Pancreas (tissue), 10 donors: ENCODE results near the gene INPP5E. TPM values are rescaled to one million over a fixed set of nuclear protein-coding genes. Genes with fewer than 3 reads are reported as not detected.

ENCODE experiments used
- ATAC-seq, 4 donors: fragments of 200-7000 bp; cut with Tn5 transposase; one replicate each; pipeline versions ENCODE4 v1.8.0 to v1.9.1; 2020; ENCODE audit warnings: mild to moderate bottlenecking in 4 of 4, moderate library complexity in 4 of 4
- DNase-seq, 6 donors: peaks; one replicate each; pipeline ENCODE4 v3.0.0-alpha.2; 2020
- FAIRE-seq: peaks from 2 replicates; lab custom pipeline; 2012; peaks lifted over from hg19 to GRCh38; lab: Jason Lieb, UNC
- H3K27ac ChIP-seq, 4 donors: fragments of 200-600 bp; sonication (generic); 1 replicate in 3 of 4; 2 replicates in 1 of 4; pipeline versions ENCODE4 v1.5.0 to v1.8.0; 2020
- H3K27me3 ChIP-seq, 4 donors: fragments of 200-600 bp; one replicate each; pipeline ENCODE4 v1.8.0; 2021
- H3K36me3 ChIP-seq, 3 donors: fragments of 200-600 bp; sonication (generic) in 1 of 3; one replicate each; pipeline versions ENCODE4 v1.5.0 to v1.8.0; 2020 to 2021
- H3K4me1 ChIP-seq, 3 donors: fragments of 200-600 bp; one replicate each; pipeline ENCODE4 v1.8.0; 2021
- H3K4me3 ChIP-seq, 4 donors: fragments of 200-600 bp; sonication (generic) in 2 of 4; one replicate each; pipeline versions ENCODE4 v1.5.0 to v1.8.0; 2020 to 2021
- H3K9me3 ChIP-seq, 4 donors: fragments of 200-600 bp; one replicate each; pipeline ENCODE4 v1.8.0; 2021
- CTCF ChIP-seq, 4 donors: fragments of 200-600 bp; sonication (generic) in 3 of 4; IDR thresholded peaks; one replicate each; pipeline versions ENCODE4 v1.5.0 to v1.8.0; 2021; ENCODE audit warnings: antibody characterized with exemption in 4 of 4
- WGBS, 2 donors: extraction: QIAGEN DNeasy Blood & Tissue Kit; methylation state at CpG; one replicate each; pipeline ENCODE4 v1.1.7; 2013; 5-methylcytosine and 5-hydroxymethylcytosine counted together
- intact Hi-C, 3 donors: fragments of 100-400 bp; cut with DNase I; formaldehyde crosslinking; loops; one replicate each; pipeline versions ENCODE4 v1.11.1 to v1.14.2; 2022
- polyA plus RNA-seq, 2 donors: library from polyadenylated mRNA; stranded (reverse); fragments of 200-250 nt; gene quantifications; one replicate each; pipeline ENCODE4 v1.2.3, GENCODE V29; 2013
- total RNA-seq, 6 donors: library from RNA; stranded (reverse); fragmentation: NEBNext Ultra II Directional in 4 of 6; extraction: Animal tissue kit (Norgen Biotek cat#: 25700) in 4 of 6; gene quantifications; one replicate each; pipeline versions ENCODE4 v1.2.1 to v1.2.4, GENCODE V29; 2021 to 2023
- donor health status: healthy with polysubstance abuse.
- donor health status: DM: no; HTN: no; CAD: no; lungs with moderate emphysema.
- donor health status: DM: no; HTN: no; CAD: no.
- donor health status: control.
- donor health status: control.
- donor health status: Bipolar disorder and iron deficiency.
- donor health status: DM: yes; HTN: yes; CAD: no.
- donor health status: DM: no; HTN: no; CAD: no.
- donor health status: DM: no; HTN: no; CAD: no.
- donor health status: DM: yes; HTN: yes; CAD: no.

INPP5E gene
- total and polyA plus RNA-seq, 8 donors = 3.8 to 14.9 (median 5.7) TPM

GRCh38 chr9:136398286-136398685 lies 41.4 kb downstream of the INPP5E start:
- H3K36me3 ChIP-seq = peaks cover 0 to 26% (median 25%) of the 10 kb centered on the region in 3 donors
- intact Hi-C loops = no loop called here
- TF ChIP-seq CTCF (IDR thresholded peaks at IDR 0.05) = no peak
- no peak for ATAC-seq
- no peaks in the 10 kb centered on the region for H3K9me3 ChIP-seq
- peak in 1 of 6 donors; percentile 56 for DNase-seq
- no peak overlapping the region for H3K27ac ChIP-seq
- no peak for FAIRE-seq
- no peak overlapping the region for H3K4me3 ChIP-seq
- H3K4me1 ChIP-seq = peaks cover 0 to 11% (median 7%) of the 10 kb centered on the region in 3 donors
- H3K27me3 ChIP-seq = no peaks in the 10 kb centered on the region
- WGBS, 2 donors = 84 to 92% methylated on average over 12 of the region's 12 CpGs

GRCh38 chr9:136397643-136398042 lies 42.0 kb downstream of the INPP5E start:
- WGBS, 2 donors = 63 to 79% methylated on average over 6 of the region's 6 CpGs
- H3K36me3 ChIP-seq = peaks cover 0 to 26% (median 26%) of the 10 kb centered on the region in 3 donors
- peaks cover 0 to 11% (median 7%) of the 10 kb centered on the region in 3 donors for H3K4me1 ChIP-seq
- TF ChIP-seq CTCF (IDR thresholded peaks at IDR 0.05) = no peak
- DNase-seq (peak in 1 of 6 donors; percentile 54), FAIRE-seq (no peak), ATAC-seq (no peak)
- no peak overlapping the region for H3K4me3 ChIP-seq
- no peaks in the 10 kb centered on the region for H3K27me3 ChIP-seq
- no peak overlapping the region for H3K27ac ChIP-seq
- intact Hi-C loops = no loop called here
- H3K9me3 ChIP-seq = no peaks in the 10 kb centered on the region

- no peak overlapping the region for H3K4me3 ChIP-seq
- WGBS, 2 donors = 56 to 65% methylated on average over 4 of the region's 4 CpGs
- no peaks in the 10 kb centered on the region for H3K27me3 ChIP-seq
- FAIRE-seq (no peak), ATAC-seq (no peak), DNase-seq (no peak)
- H3K4me1 ChIP-seq = peaks cover 0 to 11% (median 7%) of the 10 kb centered on the region in 3 donors
- H3K36me3 ChIP-seq = peaks cover 0 to 39% (median 31%) of the 10 kb centered on the region in 3 donors
- no peaks in the 10 kb centered on the region for H3K9me3 ChIP-seq
- no peak overlapping the region for H3K27ac ChIP-seq
- no peak for TF ChIP-seq CTCF (IDR thresholded peaks at IDR 0.05)
- intact Hi-C loops = no loop called here
Observed at GRCh38 chr9:136396219-136396515, 43.5 kb downstream of the INPP5E start.

GRCh38 chr9:136395345-136396218 lies 44.1 kb downstream of the INPP5E start:
- Histone ChIP-seq H3K4me1 (peaks cover 0 to 9% (median 7%) of the 10 kb centered on the region in 3 donors), H3K27ac (no peak overlapping the region), H3K36me3 (peaks cover 0 to 39% (median 31%) of the 10 kb centered on the region in 3 donors), H3K4me3 (no peak overlapping the region), H3K27me3 (no peaks in the 10 kb centered on the region), H3K9me3 (no peaks in the 10 kb centered on the region)
- peak in 2 of 6 donors; percentile 47 to 65 for DNase-seq
- no peak for ATAC-seq
- TF ChIP-seq CTCF (IDR thresholded peaks at IDR 0.05) = no peak
- 86 to 87% methylated on average over 24 to 26 of the region's 26 CpGs for whole genome bisulfite sequencing, 2 donors
- FAIRE-seq = no peak
- intact Hi-C loops = no loop called here

GRCh38 chr9:136395020-136395340 lies 44.7 kb downstream of the INPP5E start:
- Histone ChIP-seq H3K4me3 (no peak overlapping the region), H3K27me3 (no peaks in the 10 kb centered on the region), H3K27ac (no peak overlapping the region), H3K36me3 (peaks cover 0 to 40% (median 31%) of the 10 kb centered on the region in 3 donors), H3K4me1 (peaks cover 0 to 8% (median 7%) of the 10 kb centered on the region in 3 donors), H3K9me3 (no peaks in the 10 kb centered on the region)
- FAIRE-seq (no peak), DNase-seq (no peak), ATAC-seq (no peak)
- 86 to 89% methylated on average over 13 of the region's 13 CpGs for WGBS, 2 donors
- no peak for TF ChIP-seq CTCF (IDR thresholded peaks at IDR 0.05)
- intact Hi-C loops = no loop called here
